SKM-1 treated with dmso at 0.1 percent for 144 hours (cell line): Measurements from ENCODE around the gene MRPL24.
A peak's percentile ranks its signal among the peaks of the same experiment; 100 is the strongest.

Source experiments
- DNase-seq: peaks from one replicate; lab custom pipeline; 2025; ENCODE audit not compliant: unreplicated experiment; lab: John Stamatoyannopoulos, UW

MRPL24 gene

GRCh38 chr1:156744344-156744743 lies 3.5 kb upstream of the MRPL24 start:
- DNase-seq = no peak

- DNase-seq = no peak
Measured at GRCh38 chr1:156743367-156744302, 2.7 kb upstream of the MRPL24 start.

- DNase-seq = no peak
Measured at GRCh38 chr1:156742801-156743200, 1.9 kb upstream of the MRPL24 start.

- no peak for DNase-seq
Measured at GRCh38 chr1:156742017-156742416, 1.1 kb upstream of the MRPL24 start.

GRCh38 chr1:156741481-156741983 lies 644 bp upstream of the MRPL24 start:
- no peak for DNase-seq

- peak; percentile 47 for DNase-seq
Measured at GRCh38 chr1:156740237-156740740, 599 bp downstream of the MRPL24 start.

GRCh38 chr1:156738916-156739315 lies 2.0 kb downstream of the MRPL24 start:
- DNase-seq = no peak

GRCh38 chr1:156738407-156738806 lies 2.5 kb downstream of the MRPL24 start:
- no peak for DNase-seq

- no peak for DNase-seq
Measured at GRCh38 chr1:156733989-156734584, 6.8 kb downstream of the MRPL24 start.

- peak; percentile 100 for DNase-seq
Measured at GRCh38 chr1:156728599-156729462, 12.1 kb downstream of the MRPL24 start, which contains the start of gene ISG20L2. ISG20L2 (minus strand) TSS chr1:156728766; CDS start chr1:156727652, 1,114 bp downstream.

- DNase-seq = peak; percentile 89
Measured at GRCh38 chr1:156727926-156728598, 12.8 kb downstream of the MRPL24 start, which contains the start of gene METTL25B. METTL25B (plus strand) TSS chr1:156728469; CDS start chr1:156729105, 636 bp downstream.

- no peak for DNase-seq
Measured at GRCh38 chr1:156727492-156727891, 13.4 kb downstream of the MRPL24 start.

- peak; percentile 83 for DNase-seq
Measured at GRCh38 chr1:156726549-156727226, 14.2 kb downstream of the MRPL24 start.

- DNase-seq = peak; percentile 99
Measured at GRCh38 chr1:156725683-156726280, 15.1 kb downstream of the MRPL24 start.

GRCh38 chr1:156721535-156721934 lies 19.4 kb downstream of the MRPL24 start:
- DNase-seq = no peak

GRCh38 chr1:156721131-156721530 lies 19.8 kb downstream of the MRPL24 start:
- DNase-seq = no peak

- DNase-seq = no peak
Measured at GRCh38 chr1:156717351-156717750, 23.5 kb downstream of the MRPL24 start.

GRCh38 chr1:156714830-156715229 lies 26.1 kb downstream of the MRPL24 start:
- no peak for DNase-seq

- DNase-seq = no peak
Measured at GRCh38 chr1:156712626-156713025, 28.3 kb downstream of the MRPL24 start.
